Measurements from ENCODE around the gene DCTPP1.

Gene DCTPP1

DNA sequence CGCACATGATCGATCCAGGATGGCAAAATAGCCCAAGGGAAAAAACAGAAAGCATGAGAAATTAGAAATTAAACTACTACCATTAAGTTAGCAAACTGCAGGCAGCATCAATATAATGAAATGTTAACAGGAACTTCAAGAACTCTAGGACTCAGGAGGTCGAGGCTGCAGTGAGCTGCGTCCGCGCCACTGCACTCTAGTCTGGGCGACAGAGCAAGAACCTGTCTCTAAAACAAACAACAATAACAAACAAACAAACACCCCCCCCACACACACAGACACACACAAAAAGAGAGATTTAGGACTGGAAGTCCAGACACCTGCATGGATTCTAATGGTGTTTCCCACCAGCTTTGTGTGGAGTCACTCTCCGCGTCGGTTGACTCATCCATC, 16.4 kb upstream of the DCTPP1 start:
- DNase-seq = no peak

DNA sequence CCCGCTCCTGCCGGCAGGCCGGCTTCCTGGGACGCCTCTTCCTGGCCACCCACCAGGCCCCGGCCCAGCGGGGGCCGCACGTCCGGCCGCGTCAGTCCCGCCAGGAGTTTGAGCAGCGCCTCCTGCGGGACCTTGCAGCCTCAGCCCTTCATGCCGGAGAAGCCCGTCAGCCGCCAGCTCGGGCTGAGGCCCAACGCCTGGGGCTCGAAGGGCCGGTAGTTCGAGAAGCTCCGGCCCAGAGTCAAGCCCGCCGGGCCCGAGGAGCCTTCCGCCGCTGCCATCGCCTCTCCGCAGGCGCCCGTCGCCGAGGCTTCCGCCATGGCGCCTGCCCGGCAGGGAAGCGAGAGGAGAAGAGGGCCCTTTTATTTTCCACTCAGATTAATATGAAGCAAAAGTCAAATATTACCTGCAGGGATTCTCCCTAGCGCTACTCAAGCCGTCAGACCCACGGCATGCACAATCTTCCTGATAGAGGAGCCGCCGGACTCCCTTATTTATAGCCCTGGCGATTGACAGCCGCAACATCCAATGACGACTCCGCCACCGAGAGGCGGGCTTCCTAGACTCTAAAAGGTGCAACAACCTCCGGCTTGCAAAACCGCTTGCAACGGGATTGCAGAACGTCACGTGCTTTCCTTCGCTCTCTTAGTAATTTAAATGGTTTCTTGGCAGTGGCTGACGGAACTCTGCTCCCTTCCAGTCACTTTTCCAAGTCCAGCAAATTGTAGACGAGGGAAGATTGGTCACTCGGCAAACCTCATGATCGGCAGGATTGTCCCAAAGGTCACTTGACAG, 15.8 kb upstream of the DCTPP1 start, which contains the start of gene SEPHS2:
Gene SEPHS2 (minus strand): TSS at position 467 of the 795 bp plus-strand sequence. CDS start 147 bp downstream, at position 320.
- peak; percentile 96 for DNase-seq

DNA sequence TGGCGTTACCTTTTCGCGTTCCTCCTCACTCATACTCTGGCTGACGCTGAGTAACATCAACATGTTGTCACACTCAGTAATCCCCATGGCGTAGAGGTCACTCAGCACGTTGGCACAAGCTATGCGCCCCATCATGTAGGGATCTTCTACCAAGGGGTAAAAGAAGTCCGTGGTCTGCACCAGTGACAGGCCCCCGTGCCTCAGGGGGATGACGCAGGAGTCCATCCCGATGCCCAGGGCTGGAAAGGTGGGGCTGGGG, 15.2 kb upstream of the DCTPP1 start:
- DNase-seq = no peak

DNA sequence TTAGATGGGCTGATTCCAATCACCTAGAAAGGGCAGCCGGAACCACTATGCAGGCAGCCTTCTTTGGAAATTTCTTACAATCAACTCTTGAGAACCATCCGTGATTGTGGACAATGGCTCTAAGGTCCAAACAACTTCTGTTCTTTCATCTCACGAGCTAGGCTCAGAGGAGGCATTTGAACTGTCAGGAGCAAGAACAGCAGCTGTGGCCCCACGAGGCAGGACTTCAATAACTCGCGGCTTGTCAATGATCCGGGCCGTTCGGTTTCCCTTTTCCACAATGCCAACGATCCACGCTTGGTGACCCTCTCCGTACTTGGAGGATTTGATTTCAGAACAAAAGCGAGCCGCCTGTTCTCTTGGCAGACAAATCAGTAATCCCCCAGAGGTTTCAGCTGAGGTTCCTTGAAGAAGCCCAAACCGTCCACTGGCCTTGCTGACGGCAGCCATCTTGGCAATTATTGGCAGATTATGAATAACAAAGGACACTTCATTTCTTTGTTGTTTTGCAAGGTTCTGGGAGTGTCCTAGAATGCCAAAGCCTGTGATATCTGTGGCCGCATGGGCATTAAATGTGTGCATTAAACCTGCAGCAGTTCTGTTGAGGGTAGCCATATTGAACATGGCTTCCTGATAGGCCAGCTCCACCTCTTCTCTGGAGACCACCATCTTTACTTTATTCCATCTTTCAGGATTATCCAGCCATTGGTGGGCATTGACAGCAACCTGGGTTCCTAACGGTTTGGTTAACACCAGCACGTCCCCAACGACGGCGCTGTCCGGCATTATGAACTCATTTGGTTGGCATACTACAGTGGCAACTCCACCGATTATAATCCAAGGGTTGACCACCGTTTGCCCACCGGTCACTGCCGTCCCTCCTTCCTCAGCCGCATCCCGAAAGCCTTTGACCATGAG, 14.7 kb upstream of the DCTPP1 start:
- no peak for DNase-seq

DNA sequence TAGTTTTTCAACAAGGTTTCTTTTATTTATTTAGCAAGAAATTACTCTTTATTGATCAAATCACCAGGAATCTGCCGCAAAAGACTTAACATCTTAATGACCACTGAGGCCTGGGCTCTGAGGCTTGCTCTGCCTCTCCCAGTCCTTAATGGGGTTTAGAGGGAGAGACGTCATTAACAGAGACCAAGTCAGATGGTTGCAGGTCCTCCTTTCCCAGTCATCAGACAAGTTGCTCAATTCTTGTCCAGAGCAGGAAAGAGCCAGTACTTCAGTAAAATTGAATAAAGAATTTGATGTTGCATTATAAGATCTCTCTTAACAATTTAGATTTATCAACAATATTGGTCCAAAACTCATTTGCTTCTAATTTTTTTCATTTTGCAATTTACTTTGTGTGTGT, 13.8 kb upstream of the DCTPP1 start:
- no peak for DNase-seq

DNA sequence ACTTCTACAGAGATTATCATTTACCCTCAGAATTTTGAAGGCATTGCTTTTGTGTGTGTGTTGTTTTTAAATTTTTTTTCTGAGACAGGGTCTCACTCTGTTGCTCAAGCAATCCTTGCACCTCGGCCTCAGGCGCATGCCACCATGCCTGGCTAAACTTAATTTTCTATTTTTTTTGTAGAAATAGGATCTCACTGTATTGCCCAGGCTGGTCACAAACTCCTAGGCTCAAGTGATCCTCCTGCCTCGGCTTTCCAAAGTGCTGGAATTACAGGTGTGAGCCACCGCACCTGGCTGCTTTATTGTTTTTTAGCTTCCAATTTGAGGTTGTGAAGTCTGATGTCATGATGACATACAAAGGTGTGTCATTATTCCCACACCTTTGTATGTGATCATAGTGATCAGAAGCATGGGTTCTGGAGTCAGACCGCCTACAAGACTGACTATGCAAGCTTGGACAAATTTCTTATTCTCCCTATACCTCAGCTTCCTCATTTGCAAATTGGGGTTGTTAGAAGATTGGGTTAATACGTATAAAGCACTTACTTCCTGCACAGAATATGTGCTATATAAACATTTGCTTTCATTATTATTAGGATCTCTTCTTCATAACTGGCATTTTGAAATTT, 10.0 kb upstream of the DCTPP1 start:
- no peak for DNase-seq

DNA sequence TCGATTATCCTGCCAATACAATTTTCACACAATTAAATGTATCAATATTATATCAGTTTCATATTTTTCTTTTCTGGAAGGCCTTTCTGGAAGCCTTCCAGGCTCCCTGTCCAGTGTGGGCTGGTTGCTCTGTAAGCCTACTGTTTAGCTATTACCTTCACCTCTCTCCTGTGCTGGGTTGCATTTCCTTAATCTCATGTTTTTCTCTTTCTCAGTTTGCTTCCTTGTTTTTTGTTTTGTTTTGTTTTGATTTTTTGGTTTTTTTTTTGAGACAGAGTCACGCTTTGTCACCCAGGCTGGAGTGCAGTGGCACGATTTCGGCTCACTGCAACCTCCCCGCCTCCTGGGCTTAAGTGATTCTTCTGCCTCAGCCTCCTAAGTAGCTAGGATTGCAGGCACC, 9.0 kb upstream of the DCTPP1 start:
- no peak for DNase-seq

DNA sequence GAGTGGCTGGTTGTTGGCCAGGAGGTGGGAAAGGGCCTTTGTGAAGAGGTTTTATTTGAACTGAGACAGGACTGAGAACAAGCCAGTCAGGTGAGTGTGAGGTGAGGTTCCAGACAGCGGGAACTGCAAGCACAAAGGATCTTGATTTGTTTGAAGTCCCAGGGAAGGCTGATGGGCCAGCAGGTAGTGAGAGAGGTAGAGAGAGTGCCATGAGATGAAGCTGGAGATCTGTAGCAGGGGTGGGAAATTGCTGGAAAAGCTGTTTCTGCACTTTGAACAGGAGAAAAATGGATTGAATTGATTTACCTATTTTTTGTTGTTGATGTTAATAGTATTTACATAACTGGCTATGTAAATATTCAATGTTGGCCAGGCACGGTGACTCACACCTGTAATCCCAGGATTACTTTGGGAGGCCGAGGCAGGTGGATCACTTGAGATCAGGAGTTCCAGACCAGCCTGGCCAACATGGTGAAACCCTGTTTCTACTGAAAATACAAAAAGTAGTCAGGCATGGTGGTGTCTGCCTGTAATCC, 7.7 kb upstream of the DCTPP1 start:
- DNase-seq = no peak

DNA sequence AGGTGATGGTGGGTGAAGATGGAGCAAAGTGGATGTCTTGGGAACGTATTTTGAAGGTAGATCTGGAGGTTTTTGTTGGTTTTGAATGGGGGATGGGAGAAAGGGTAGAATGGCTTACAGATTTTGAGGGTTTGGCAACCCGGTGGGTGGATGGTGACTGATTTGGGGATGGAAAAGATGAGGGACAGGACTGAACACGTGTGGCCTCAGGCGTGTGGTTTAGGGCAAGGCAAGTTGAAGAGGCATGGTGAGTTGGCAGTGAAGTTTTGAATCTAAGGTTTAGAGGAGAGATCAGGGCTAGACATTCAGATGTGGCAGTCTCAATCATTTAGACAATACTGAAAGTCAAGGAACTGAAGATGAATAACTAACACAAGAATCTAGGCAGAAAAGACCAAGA, 5.0 kb upstream of the DCTPP1 start:
- DNase-seq = no peak

DNA sequence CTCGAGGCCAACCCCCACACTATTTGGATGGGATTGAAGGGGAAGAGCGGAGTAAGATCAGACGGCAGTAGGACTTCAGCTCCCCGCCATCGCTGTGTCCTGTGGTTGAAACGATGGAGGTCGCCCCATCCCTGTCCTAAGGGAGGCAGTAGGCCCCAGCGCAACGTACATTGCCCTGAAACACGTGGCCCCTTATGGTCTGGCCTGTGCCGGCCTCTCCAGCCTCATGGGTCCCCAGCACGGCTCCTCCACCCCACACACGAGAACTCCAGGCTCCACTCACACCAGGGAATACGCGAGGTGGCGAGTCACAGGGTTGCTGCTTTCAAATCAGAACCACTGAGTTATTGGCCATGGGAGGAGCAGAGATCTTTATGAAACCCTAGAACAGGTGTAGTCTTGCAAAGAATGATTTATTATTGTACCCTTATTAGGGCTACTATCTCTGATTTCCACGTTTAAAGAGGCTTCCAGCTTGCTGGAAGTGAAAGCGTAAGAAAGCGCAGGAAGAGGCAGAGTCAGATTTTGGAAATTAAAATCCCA, 669 bp upstream of the DCTPP1 start:
- DNase-seq = no peak

DNA sequence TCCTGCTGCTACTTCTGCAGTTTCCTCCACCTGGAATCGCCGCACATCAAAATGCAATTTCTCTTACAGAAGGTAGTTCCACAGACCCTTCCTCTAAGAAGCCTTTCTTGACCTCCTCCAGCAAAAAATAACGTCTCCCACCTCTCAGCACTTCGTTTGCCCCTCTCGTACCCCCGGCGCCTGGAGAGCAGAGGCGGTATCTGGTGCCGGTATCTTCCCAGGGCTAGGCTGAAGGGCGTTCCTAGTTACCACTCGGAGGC, 482 bp downstream of the DCTPP1 start:
- no peak for DNase-seq

DNA sequence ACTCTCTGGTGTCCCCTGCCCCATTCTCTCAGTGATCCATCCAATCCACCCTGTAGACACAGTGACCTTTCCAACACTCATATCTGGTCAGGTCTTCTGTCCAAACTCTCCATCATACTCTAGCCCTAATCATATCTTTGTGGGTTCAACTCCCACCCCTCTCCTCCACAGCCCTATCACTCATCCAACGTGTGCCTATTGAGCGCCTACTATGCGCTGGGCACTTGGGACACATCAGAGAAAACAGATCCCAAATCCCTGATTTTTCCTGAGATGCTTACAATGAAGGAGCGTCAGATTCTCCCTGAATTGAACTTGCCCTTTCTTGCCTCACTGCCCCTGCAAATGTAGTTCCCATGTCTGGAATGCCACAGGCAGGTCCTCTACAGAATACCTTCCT, 1.8 kb downstream of the DCTPP1 start:
- DNase-seq = no peak

DNA sequence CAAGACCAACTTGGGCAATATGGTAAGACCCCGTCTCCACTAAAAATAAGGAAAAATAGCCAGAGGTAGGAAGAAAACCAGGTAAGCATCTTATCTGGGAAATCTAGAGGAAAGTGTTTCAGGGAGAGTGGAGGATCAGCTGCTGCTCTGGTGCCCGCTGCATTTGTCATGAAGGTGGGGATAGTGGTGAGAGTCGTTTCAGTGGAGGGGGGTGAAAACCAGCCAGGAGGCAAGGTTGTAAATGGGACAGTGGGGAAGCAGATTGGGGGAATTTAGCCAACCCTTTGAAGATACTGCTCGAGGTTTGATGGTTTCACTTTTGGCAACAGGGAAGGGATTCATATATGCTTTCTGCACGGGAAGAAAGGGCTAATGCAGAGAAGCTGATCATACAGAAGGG, 8.8 kb downstream of the DCTPP1 start:
- no peak for DNase-seq

DNA sequence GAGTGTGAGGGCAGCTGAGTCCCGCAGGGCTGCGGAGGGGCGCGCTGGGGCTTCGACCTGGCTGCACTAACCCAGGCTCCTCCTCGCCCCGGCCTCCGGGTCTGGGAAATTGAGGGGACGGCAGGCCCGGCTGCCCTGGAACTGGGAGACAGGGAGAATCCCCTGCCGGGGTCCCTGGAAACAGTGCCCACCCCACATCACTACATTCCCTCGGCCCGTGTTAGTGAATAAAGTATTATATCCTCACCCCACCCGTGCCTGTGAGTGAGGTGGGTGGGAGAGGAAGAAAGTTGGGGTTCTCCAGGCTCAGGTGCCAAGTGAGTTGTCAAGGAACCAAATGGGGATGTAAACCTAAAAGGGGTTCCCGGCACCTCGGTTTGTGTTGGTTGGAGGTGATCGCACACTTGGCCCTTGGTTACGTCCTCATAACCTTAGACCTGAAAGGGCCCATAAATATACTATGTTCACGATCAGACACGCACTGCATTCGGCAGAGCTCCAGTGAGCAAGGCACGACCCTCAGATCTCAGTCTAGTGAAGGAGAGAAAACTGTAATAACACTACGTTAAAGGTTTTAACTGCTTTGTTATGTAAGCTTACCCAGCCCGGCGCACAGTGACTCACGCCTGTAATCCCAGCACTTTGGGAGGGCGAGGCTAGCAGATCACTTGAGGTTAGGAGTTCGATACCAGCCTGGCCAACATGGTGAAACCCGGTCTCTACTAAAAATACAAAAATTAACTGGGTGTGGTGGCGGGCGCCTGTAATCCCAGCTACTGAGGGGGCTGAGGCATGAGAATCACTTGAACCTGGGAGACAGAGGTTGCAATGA, 11.3 kb downstream of the DCTPP1 start:
- no peak for DNase-seq

DNA sequence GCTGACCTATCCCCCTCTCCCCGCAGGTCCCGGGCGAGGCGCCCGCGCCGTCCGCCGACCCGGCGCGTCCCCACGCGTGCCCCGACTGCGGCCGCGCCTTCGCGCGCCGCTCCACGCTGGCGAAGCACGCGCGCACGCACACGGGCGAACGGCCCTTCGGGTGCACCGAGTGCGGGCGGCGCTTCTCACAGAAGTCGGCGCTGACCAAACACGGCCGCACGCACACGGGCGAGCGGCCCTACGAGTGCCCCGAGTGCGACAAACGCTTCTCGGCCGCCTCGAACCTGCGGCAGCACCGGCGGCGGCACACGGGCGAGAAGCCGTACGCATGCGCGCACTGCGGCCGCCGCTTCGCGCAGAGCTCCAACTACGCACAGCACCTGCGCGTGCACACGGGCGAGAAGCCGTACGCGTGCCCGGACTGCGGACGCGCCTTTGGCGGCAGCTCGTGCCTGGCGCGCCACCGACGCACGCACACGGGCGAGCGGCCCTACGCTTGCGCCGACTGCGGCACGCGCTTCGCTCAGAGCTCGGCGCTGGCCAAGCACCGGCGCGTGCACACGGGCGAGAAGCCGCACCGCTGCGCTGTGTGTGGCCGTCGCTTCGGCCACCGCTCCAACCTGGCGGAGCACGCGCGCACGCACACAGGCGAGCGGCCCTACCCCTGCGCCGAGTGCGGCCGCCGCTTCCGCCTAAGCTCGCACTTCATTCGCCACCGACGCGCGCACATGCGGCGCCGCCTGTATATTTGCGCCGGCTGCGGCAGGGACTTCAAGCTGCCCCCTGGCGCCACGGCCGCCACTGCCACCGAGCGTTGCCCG, 12.1 kb downstream of the DCTPP1 start:
- DNase-seq = peak; percentile 91

DNA sequence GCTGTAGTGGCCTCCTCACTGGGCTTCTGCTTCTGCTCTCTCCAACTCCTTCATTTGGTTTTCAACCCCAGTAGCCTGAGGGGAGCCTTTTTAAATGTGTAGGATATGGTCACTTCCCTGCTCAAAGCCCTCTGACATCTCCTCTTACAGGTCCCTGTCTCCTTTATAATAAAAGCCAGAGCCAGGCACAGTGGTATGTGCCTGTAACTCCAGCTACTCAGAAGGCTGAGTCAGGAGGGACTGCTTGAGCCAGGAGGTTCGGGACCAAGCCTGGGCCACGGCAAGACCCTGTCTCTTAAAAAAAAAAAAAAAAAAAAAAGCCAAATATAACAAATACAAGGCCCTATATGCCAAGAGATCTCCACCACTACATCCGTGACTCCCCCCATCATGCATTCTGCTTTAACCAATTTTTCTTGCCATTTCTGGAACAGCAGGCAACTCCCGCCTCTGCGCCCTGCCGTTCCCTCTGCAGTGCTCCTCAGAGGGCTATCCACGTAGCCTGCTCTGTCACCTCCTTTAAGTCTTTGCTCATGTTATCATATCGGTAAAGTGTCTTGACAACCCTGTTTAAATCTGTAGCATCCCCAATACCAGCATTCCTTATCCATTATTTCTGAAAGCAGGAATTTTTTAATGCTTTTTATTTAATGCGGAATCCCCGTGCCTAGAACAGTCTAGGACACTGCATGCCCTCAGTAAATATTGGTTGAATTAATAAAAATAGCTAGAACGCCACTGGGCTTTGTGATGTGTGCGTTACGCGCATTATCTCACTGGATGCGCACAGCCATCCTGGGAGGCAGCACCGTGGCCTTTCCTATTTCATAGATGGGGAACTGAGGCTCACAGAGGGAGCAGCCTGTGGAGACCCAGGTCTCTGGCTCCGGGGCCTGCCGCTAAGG, 13.0 kb downstream of the DCTPP1 start:
- peak; percentile 78 for DNase-seq

DNA sequence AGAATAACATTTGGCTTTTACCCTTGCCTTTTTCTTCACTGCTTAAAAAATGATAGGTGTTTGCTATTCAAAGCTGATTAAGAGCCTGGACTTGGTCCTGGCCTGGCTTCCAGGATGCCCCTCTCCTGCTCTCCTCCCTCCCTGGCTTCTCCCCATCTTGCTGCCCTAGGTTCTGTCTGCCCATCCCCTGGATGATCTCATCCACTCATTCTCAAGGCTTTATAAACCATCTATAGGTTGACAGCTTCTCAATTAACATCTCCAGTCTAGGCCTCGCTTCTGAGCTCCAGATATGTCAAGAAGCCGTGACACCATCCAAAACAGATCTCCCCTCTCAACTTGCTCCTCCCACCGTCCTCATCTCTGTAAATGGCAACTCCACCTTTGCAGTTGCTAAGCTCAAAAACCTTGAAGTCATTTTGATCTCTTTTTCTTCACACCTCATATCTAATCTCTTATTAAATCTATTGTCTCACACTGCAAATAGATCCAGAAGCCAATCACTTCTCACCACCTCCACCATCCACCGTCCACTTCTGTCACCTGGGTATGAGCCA, 13.7 kb downstream of the DCTPP1 start:
- DNase-seq = no peak

DNA sequence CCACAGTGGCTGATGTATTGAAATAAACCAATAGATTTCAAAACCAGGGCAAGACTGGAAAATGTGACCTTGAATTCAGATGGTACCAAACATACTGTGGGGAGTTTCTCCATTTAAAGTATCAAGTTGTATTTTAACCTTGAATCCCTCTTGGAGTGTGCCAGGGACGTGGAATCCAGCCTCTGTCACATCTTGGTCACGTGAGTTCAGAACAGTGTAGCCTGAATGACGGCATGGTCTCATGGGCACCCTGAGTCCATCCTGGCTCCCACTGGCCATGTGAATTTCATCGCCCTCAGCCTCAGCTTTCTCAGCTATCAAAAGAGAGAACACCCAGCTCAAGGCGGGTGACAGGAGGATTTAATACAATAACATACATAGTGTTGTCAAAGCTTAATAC, 15.7 kb downstream of the DCTPP1 start:
- no peak for DNase-seq

DNA sequence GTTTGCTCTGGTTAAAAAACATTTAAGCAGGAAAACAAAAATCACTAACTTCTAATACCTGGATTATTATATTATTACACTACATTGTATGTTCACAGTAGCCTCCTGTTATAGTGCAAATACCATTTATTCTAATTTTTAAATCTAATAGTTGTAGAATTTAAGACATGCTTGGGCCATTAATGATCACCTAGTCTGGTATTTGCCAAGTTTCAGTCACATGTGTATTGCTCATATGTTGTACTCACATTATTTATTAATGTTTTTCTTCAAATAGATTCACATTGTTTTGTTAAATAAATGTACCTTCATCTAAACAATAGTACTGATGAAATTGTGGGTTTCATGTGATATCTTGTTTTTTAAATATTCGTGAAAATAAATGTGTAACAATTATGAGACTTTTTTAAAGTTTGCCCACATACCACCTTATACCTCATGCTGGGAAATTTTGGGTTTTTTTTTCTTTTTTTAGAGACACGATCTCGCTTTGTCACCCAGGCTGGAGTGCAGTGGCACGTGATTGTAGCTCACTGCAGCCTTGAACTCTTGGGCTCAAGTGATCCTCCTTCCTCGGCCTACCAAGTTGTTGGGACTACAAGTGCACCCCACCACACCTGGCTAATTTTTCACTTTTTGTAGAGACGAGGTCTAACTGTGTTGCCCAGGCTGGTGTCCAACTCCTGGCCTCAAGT, 16.6 kb downstream of the DCTPP1 start:
- DNase-seq = no peak
